T-helper 2 cell (primary cell): ENCODE results near the gene CAPN15.

ENCODE experiments used
- DNase-seq, 5 experiments: peaks; one replicate each; pipeline versions ENCODE4 v3.0.0 to v3.0.0-alpha.2; 2012 to 2022

CAPN15 gene

GRCh38 chr16:526181-527014 is 1.1 kb upstream of the CAPN15 start:
- peak in 1 of 5 experiments; percentile 16 for DNase-seq

- peak in 1 of 5 experiments; percentile 39 for DNase-seq
Measured at GRCh38 chr16:528111-529011, 849 bp downstream of the CAPN15 start.

- peak in 2 of 5 experiments; percentile 16 to 77 for DNase-seq
Measured at GRCh38 chr16:529012-529575, 1.6 kb downstream of the CAPN15 start.

GRCh38 chr16:530111-530817 is 2.8 kb downstream of the CAPN15 start:
- DNase-seq, result no peak

GRCh38 chr16:531494-532125 is 4.1 kb downstream of the CAPN15 start:
- DNase-seq, result no peak

GRCh38 chr16:533391-534123 is 6.0 kb downstream of the CAPN15 start:
- DNase-seq, result no peak

- no peak for DNase-seq
Measured at GRCh38 chr16:534135-534534, 6.6 kb downstream of the CAPN15 start.

GRCh38 chr16:534856-535445 is 7.4 kb downstream of the CAPN15 start:
- DNase-seq, result no peak

- DNase-seq, result no peak
Measured at GRCh38 chr16:535446-536405, 8.2 kb downstream of the CAPN15 start.

- no peak for DNase-seq
Measured at GRCh38 chr16:536746-537145, 9.2 kb downstream of the CAPN15 start.

GRCh38 chr16:537415-538335 is 10.2 kb downstream of the CAPN15 start:
- no peak for DNase-seq

- no peak for DNase-seq
Measured at GRCh38 chr16:539901-540530, 12.5 kb downstream of the CAPN15 start.

- no peak for DNase-seq
Measured at GRCh38 chr16:540645-541340, 13.3 kb downstream of the CAPN15 start.

- DNase-seq, result no peak
Measured at GRCh38 chr16:543301-544164, 16.0 kb downstream of the CAPN15 start.

GRCh38 chr16:544517-544916 is 17.0 kb downstream of the CAPN15 start:
- no peak for DNase-seq
